ENCODE results near the gene RPTOR.
"Not testable (repeated sequence)": the region's sequence is repeated elsewhere in the genome, so short reads cannot be mapped to it uniquely, and the experiment has no call there.

The RPTOR gene

GRCh38 chr17:80749611-80750010 is 205.0 kb downstream of the RPTOR start:
- DNase-seq = no peak

- DNase-seq = no peak
These were observed 205.6 kb downstream of the RPTOR start for GRCh38 chr17:80750263-80750662.

- DNase-seq = no peak
These were observed 206.7 kb downstream of the RPTOR start for GRCh38 chr17:80751070-80751945.

- no peak for DNase-seq
These were observed 207.4 kb downstream of the RPTOR start for GRCh38 chr17:80751946-80752581.

- DNase-seq = no peak
These were observed 209.2 kb downstream of the RPTOR start for GRCh38 chr17:80753685-80754345.

- DNase-seq = no peak
These were observed 210.2 kb downstream of the RPTOR start for GRCh38 chr17:80754846-80755245.

GRCh38 chr17:80755650-80756405 is 211.2 kb downstream of the RPTOR start:
- no peak for DNase-seq

- DNase-seq = no peak
These were observed 214.1 kb downstream of the RPTOR start for GRCh38 chr17:80758481-80759376.

GRCh38 chr17:80759377-80759673 is 214.7 kb downstream of the RPTOR start:
- no peak for DNase-seq

GRCh38 chr17:80760511-80760911 is 215.9 kb downstream of the RPTOR start:
- peak; percentile 77 to 90 for DNase-seq

GRCh38 chr17:80761110-80761871 is 216.7 kb downstream of the RPTOR start:
- peak in 1 of 2 experiments; percentile 74 for DNase-seq

GRCh38 chr17:80762076-80762475 is 217.4 kb downstream of the RPTOR start:
- no peak for DNase-seq

- DNase-seq = no peak
These were observed 218.7 kb downstream of the RPTOR start for GRCh38 chr17:80763293-80763867.

GRCh38 chr17:80764627-80765145 is 220.0 kb downstream of the RPTOR start:
- not testable (repeated sequence) for DNase-seq

- DNase-seq = no peak
These were observed 220.8 kb downstream of the RPTOR start for GRCh38 chr17:80765241-80765961.

GRCh38 chr17:80766290-80766855 is 221.7 kb downstream of the RPTOR start:
- no peak for DNase-seq

- DNase-seq = no peak
These were observed 223.8 kb downstream of the RPTOR start for GRCh38 chr17:80768389-80768788.

GRCh38 chr17:80768936-80769335 is 224.3 kb downstream of the RPTOR start:
- DNase-seq = no peak

GRCh38 chr17:80769516-80769915 is 224.9 kb downstream of the RPTOR start:
- DNase-seq = no peak
